OCI-LY3 (cell line): ENCODE results near the gene DOLK.

Experiments used
- CTCF ChIP-seq: fragments of 200-600, 300-600 bp; sonication (generic); IDR thresholded peaks from 2 replicates; pipeline ENCODE4 v1.5.1; 2014; ENCODE audit warnings: antibody characterized with exemption, low read length, low read depth
- EZH2phosphoT487 ChIP-seq: fragments of 200-600 bp; shearing (Covaris generic); IDR thresholded peaks from 2 replicates; pipeline ENCODE4 v1.6.1; 2018; ENCODE audit warnings: antibody characterized with exemption, mixed run types, low read depth

- no peak for TF ChIP-seq CTCF
- TF ChIP-seq EZH2phosphoT487, result no peak
Measured at GRCh38 chr9:128908372-128908771, 39.0 kb downstream of the DOLK start.
